GM19395 (cell line): ENCODE results near the gene CLEC12A.
"Not testable (repeated sequence)": the region's sequence is repeated elsewhere in the genome, so short reads cannot be mapped to it uniquely, and the experiment has no call there.

Experiments
- ATAC-seq: cut with Tn5 transposase; IDR thresholded peaks from one replicate; pipeline ENCODE4 v1.9.1; 2021; ENCODE audit warnings: mild to moderate bottlenecking, moderate library complexity; ENCODE audit not compliant: unreplicated experiment

Gene CLEC12A

GRCh38 chr12:9961901-9962300 is 9.3 kb upstream of the CLEC12A start:
- no peak for ATAC-seq

DNA sequence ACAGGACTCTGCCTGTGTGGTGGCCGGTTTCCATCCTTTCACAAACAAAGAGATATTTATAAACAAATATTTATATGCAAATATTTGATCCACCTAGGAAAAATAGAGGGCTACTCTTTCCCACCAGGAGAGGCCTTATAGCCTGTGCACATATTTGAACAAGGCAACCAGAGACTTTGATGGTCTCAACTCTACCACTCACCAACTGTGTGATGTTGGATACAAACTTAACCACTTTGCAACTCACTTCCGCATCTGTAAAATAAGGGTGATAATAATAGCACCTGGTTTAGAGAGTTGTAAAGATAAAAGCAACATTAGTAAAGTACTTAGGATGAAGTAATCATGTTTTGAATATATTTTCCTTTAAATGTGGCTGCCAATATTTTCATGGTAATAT is 1.5 kb upstream of the CLEC12A start:
- no peak for ATAC-seq

DNA sequence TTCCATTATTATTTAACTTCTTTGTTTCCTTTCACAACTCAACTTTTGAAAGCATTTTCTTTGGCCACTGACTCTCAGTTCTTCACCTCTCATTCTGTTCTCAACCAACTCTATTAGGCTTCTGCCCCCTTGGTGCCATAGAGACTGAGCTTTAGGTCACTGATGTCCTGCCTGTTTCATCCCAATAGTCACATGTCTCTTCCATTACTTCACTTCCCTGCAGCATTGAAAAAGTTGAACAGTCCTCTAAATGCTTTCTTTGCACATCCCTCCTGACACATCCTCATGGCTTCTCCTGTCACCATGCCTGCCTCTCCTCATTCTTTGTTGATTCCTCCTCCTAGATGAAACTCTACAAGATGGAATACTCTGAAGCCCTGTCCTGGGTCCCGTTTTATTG is 2.7 kb downstream of the CLEC12A start:
- ATAC-seq, result no peak

DNA sequence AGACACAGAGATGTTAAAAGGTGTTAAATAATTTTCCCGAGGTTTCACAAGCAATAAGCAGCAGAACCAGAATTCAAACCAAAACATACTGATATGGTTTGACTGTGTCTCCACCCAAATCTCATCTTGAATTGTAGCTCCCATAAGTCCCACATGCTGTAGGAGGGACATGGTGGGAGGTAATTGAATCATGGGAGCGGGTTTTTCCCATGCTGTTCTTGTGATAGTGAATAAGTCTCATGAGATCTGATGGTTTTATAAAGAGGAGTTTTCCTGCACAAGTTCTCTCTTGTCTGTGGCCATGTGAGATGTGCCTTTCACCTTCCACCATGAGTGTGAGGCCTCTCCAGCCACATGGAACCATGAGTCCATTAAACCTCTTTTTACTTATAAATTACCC is 3.5 kb downstream of the CLEC12A start:
- not testable (repeated sequence) for ATAC-seq

- no peak for ATAC-seq
Observed at GRCh38 chr12:9975614-9976013, 4.4 kb downstream of the CLEC12A start.

DNA sequence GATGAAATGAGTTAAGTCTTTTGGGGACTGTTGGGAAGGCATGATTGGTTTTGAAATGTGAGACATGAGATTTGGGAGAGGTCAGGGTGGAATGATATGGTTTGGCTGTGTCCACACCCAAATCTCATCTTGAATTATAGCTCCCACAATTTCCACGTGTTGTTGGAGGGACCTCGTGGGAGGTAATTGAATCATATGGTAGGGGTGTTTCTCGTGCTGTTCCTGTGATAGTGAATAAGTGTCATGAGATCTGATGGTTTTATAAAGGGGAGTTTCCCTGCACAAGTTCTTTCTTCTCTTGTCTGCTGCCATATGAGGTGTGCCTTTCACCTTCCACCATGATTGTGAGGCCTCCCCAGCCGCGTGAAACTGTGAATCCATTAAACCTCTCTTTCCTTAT is 5.4 kb downstream of the CLEC12A start:
- not testable (repeated sequence) for ATAC-seq

GRCh38 chr12:9977916-9978315 is 6.7 kb downstream of the CLEC12A start:
- no peak for ATAC-seq

DNA sequence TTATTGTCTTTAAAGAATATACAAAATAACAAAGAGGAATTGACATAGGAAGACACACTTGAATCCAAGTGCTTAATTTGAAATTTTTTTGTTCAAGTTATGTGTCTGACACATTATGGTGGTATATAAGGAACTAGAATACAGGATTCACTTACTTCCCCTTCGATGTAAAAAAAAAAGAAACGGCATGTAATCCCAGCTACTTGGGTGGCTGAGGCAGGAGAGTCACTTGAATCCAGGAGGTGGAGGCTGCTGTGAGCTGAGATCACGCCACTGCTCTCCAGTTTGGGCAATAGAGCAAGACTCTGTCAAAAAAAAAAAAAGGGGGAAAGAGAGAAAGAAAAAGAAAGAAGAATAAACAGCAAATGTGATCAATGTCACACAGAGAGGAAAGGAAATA is 8.9 kb downstream of the CLEC12A start:
- no peak for ATAC-seq

- no peak for ATAC-seq
Observed at GRCh38 chr12:9991876-9992275, 20.7 kb downstream of the CLEC12A start.

GRCh38 chr12:9992296-9992695 is 21.1 kb downstream of the CLEC12A start:
- no peak for ATAC-seq

DNA sequence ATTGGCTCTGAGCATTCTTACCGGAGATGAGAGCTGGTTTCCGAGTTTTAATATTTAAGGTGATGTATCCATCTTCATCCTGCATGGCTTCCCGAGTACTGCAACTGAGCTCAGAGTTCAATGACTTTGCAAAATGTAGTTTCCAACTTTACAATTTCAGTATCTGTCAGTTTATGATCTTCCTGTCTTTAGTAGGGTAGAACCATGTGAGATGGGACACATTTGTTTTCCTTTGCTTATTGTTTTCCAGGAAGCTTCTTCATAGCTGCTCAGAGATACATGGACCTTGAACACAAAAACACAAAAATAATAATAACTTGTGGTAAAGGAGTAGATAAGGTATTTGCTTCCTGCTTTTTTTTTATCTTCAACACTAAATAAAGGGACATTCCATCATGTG is 27.8 kb downstream of the CLEC12A start, which contains the start of gene CLEC1B:
TSS of gene CLEC1B (minus strand) at position 106 of the 400 bp plus-strand sequence. CDS start at position 85, 21 bp downstream.
- ATAC-seq, result no peak

DNA sequence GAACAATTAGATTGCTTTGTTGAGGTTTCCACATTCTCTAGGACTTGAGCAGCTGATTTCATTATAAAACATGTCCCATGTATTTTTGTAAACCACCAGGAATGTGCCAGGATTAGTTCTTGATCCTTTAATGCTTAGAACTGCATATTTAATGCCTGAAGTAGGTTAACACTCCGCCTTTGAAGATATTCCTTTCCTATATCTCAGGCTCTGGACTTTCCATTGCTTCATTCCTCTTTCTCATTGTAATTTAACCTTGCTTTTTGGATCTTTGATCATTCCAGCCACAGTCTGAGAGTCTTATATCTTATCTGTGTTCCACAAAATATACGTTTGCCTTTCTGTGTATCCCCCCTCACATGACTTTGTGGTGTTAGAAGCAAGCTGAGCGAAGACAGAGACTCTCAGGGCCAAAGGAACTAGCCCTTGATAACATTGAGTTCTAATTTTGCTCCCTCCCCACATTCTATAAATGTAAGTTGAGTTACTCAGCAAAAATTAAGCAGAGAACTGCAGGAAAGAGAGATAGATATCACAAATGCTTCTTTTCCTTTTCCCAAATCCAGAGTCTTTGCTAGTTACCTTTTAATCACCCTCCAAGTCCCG is 30.1 kb downstream of the CLEC12A start:
- no peak for ATAC-seq

- no peak for ATAC-seq
Observed at GRCh38 chr12:10012630-10013330, 41.6 kb downstream of the CLEC12A start.

DNA sequence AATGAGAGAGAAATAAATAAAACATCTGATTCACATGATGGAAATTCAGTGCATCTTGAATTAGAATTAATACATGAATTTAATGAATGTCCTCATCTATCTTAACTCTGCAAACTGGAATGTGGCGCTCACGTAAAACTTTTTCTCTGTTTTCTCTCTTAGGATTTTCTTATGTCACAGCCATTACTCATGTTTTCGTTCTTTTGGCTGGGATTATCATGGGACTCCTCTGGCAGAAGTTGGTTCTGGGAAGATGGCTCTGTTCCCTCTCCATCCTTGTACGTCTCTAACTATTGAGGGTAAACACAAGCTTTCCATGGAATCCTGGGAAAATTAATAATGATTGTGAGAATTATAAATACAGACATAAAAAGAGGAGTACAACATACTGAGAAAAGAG is 44.2 kb downstream of the CLEC12A start:
- ATAC-seq, result no peak

DNA sequence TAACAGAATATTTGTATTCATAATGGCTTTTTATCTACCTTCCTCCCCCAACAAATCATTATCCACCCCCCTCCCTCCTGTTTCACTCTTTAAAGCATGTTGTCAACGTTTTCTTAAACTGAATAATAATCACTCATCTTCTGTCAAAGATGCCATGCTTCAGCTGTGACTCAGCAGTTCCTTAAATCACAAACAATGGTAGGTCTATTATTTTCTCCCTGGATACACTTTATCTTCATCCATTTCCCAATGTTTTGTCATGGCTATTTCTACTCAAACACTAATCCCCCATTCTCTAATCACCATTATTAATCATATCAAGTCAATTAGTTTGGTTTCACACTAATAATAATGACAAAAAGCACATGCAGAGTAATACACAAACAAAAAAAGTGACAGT is 45.7 kb downstream of the CLEC12A start:
- no peak for ATAC-seq

DNA sequence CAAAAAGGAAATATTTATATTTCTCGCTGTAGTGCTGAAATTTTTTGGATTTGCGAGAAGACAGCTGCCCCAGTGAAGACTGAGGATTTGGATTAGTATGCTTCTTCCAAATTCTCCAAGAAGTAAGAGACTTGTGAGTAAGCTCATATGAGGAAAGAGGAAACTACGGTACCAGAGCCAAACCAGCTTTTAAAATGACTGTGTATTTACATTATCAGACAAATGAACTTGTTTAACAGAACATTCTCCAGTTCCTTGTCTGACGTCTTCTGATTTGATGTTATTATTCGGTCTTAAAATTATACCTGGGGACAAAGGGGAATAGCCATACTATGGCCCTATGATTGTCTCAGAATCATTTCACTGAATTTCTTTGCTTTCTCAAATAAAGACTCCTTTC is 47.2 kb downstream of the CLEC12A start:
- ATAC-seq, result no peak

- ATAC-seq, result no peak
Observed at GRCh38 chr12:10021342-10021741, 50.1 kb downstream of the CLEC12A start.

DNA sequence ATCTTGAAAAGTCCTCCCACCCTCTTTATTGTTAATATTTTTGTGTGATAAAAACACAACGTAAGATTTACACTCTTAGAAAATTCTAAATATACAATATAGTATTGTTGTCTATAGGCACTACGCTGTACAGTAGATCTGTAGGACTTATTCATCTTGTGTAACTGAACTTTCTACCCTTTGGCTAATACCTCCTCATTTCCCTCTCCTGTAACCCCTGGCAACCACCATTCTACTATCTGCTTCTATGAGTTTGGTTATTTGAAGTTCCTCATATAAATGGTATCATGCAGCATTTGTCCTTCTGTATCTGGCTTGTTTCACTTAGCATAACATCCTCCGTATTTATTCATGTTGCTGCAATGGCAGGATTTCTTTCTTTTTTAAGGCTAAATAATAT is 54.0 kb downstream of the CLEC12A start:
- no peak for ATAC-seq

GRCh38 chr12:10026666-10027065 is 55.5 kb downstream of the CLEC12A start:
- ATAC-seq, result not testable (repeated sequence)

GRCh38 chr12:10027311-10027710 is 56.1 kb downstream of the CLEC12A start:
- no peak for ATAC-seq

- ATAC-seq, result no peak
Observed at GRCh38 chr12:10027721-10028120, 56.5 kb downstream of the CLEC12A start.

DNA sequence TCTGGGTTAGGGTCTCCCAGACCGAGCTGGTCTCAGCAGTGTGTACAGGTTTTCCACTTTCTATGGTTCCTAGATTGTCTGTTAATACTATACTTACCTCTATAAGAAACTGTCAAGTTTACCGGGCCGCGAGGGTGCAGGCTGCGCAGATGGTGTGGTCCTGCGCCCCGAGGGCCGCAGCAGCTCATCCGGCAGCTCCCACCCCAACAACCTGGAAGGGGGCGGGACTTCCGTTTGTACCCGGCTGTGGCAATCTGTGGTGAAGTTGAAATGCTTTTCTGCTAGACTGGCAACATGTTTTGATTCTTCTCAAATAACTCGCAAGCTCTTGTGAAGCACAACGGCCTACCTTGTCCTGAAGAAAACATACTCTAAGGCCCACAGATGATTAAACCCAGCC is 59.2 kb downstream of the CLEC12A start, which contains the start of gene CLEC9A:
TSS of gene CLEC9A (plus strand) at position 237 of the 400 bp plus-strand sequence. CDS start 22,006 bp downstream, outside the sequence.
- ATAC-seq, result no peak

GRCh38 chr12:10031321-10031720 is 60.1 kb downstream of the CLEC12A start:
- no peak for ATAC-seq
